Activated T-cell treated with anti-CD3 and anti-CD28 coated beads, Interleukin-2, amount 50 U/mL, for 24 hours (primary cell): ENCODE data around the gene TRAPPC2.

ENCODE experiments used
- DNase-seq: peaks from one replicate; pipeline ENCODE4 v3.0.0-alpha.2; 2020
- H3K27ac Mint-ChIP-seq: 2 replicates; pipeline ENCODE4 v1.8.0; 2020; ENCODE audit warnings: mild to moderate bottlenecking, mixed read lengths
- H3K27me3 Mint-ChIP-seq: 2 replicates; pipeline ENCODE4 v1.8.0; 2020; ENCODE audit warnings: mixed read lengths
- H3K36me3 Mint-ChIP-seq: 2 replicates; pipeline ENCODE4 v1.8.0; 2020; ENCODE audit warnings: low read depth, mixed read lengths
- H3K4me1 Mint-ChIP-seq: 2 replicates; pipeline ENCODE4 v1.8.0; 2020; ENCODE audit warnings: low read depth, mixed read lengths
- H3K4me3 Mint-ChIP-seq: 2 replicates; pipeline ENCODE4 v1.8.0; 2020; ENCODE audit warnings: mild to moderate bottlenecking, moderate library complexity, mixed read lengths
- H3K9me3 Mint-ChIP-seq: 2 replicates; pipeline ENCODE4 v1.8.0; 2020; ENCODE audit warnings: mixed read lengths

The TRAPPC2 gene

GRCh38 chrX:13697976-13698375, 36.4 kb downstream of the TRAPPC2 start:
- DNase-seq, result no peak
- Mint-ChIP-seq H3K4me1 (peaks cover 65% of the 10 kb centered on the region), H3K4me3 (no peak overlapping the region), H3K27ac (no peak overlapping the region), H3K27me3 (peaks cover 36% of the 10 kb centered on the region), H3K36me3 (peaks cover 3% of the 10 kb centered on the region), H3K9me3 (no peaks in the 10 kb centered on the region)

GRCh38 chrX:13697455-13697854, 37.0 kb downstream of the TRAPPC2 start:
- DNase-seq, result no peak
- Mint-ChIP-seq H3K4me1 (peaks cover 67% of the 10 kb centered on the region), H3K36me3 (peaks cover 3% of the 10 kb centered on the region), H3K27me3 (peaks cover 38% of the 10 kb centered on the region), H3K4me3 (no peak overlapping the region), H3K9me3 (no peaks in the 10 kb centered on the region), H3K27ac (no peak overlapping the region)

- H3K27me3 Mint-ChIP-seq, result peaks cover 40% of the 10 kb centered on the region
- no peak overlapping the region for H3K27ac Mint-ChIP-seq
- peaks cover 4% of the 10 kb centered on the region for H3K36me3 Mint-ChIP-seq
- peaks cover 65% of the 10 kb centered on the region for H3K4me1 Mint-ChIP-seq
- H3K9me3 Mint-ChIP-seq, result no peaks in the 10 kb centered on the region
- no peak for DNase-seq
- H3K4me3 Mint-ChIP-seq, result no peak overlapping the region
Measured at GRCh38 chrX:13695601-13696115, 38.8 kb downstream of the TRAPPC2 start.

GRCh38 chrX:13694983-13695382, 39.4 kb downstream of the TRAPPC2 start:
- Mint-ChIP-seq H3K27ac (no peak overlapping the region), H3K4me3 (no peak overlapping the region)

GRCh38 chrX:13694359-13694758, 40.1 kb downstream of the TRAPPC2 start:
- peaks cover 15% of the 10 kb centered on the region for H3K36me3 Mint-ChIP-seq
- peaks cover 46% of the 10 kb centered on the region for H3K27me3 Mint-ChIP-seq
- DNase-seq, result no peak
- H3K9me3 Mint-ChIP-seq, result no peaks in the 10 kb centered on the region
- peaks cover 72% of the 10 kb centered on the region for H3K4me1 Mint-ChIP-seq
- H3K27ac Mint-ChIP-seq, result no peak overlapping the region
- no peak overlapping the region for H3K4me3 Mint-ChIP-seq

More at GRCh38 chrX:13694983-13695382, 39.4 kb downstream of the TRAPPC2 start:
- no peaks in the 10 kb centered on the region for H3K9me3 Mint-ChIP-seq
- peaks cover 9% of the 10 kb centered on the region for H3K36me3 Mint-ChIP-seq
- no peak for DNase-seq
- peaks cover 42% of the 10 kb centered on the region for H3K27me3 Mint-ChIP-seq
- peaks cover 71% of the 10 kb centered on the region for H3K4me1 Mint-ChIP-seq

GRCh38 chrX:13693341-13693961, 41.0 kb downstream of the TRAPPC2 start:
- no peaks in the 10 kb centered on the region for H3K9me3 Mint-ChIP-seq
- peaks cover 49% of the 10 kb centered on the region for H3K27me3 Mint-ChIP-seq
- H3K4me3 Mint-ChIP-seq, result no peak overlapping the region
- peak overlapping the region; percentile 20 for H3K27ac Mint-ChIP-seq
- no peak for DNase-seq
- H3K36me3 Mint-ChIP-seq, result peaks cover 17% of the 10 kb centered on the region
- H3K4me1 Mint-ChIP-seq, result peaks cover 68% of the 10 kb centered on the region

- H3K27ac Mint-ChIP-seq, result peak overlapping the region; percentile 55
- H3K36me3 Mint-ChIP-seq, result peaks cover 17% of the 10 kb centered on the region
- no peak for DNase-seq
- peaks cover 74% of the 10 kb centered on the region for H3K4me1 Mint-ChIP-seq
- H3K27me3 Mint-ChIP-seq, result peaks cover 54% of the 10 kb centered on the region
- H3K4me3 Mint-ChIP-seq, result no peak overlapping the region
- no peaks in the 10 kb centered on the region for H3K9me3 Mint-ChIP-seq
Measured at GRCh38 chrX:13692771-13693231, 41.6 kb downstream of the TRAPPC2 start.

GRCh38 chrX:13691841-13692371, 42.5 kb downstream of the TRAPPC2 start:
- Mint-ChIP-seq H3K4me3 (peak overlapping the region; percentile 21), H3K27me3 (peaks cover 59% of the 10 kb centered on the region), H3K36me3 (peaks cover 17% of the 10 kb centered on the region), H3K4me1 (peaks cover 74% of the 10 kb centered on the region), H3K9me3 (no peaks in the 10 kb centered on the region), H3K27ac (peak overlapping the region; percentile 51)
- no peak for DNase-seq

GRCh38 chrX:13690836-13691235, 43.6 kb downstream of the TRAPPC2 start:
- Mint-ChIP-seq H3K9me3 (no peaks in the 10 kb centered on the region), H3K4me1 (peaks cover 73% of the 10 kb centered on the region), H3K27ac (peak overlapping the region; percentile 94), H3K4me3 (peak overlapping the region; percentile 86), H3K27me3 (peaks cover 61% of the 10 kb centered on the region), H3K36me3 (peaks cover 17% of the 10 kb centered on the region)
- no peak for DNase-seq

GRCh38 chrX:13689741-13690211, 44.6 kb downstream of the TRAPPC2 start:
- Mint-ChIP-seq H3K27me3 (peaks cover 62% of the 10 kb centered on the region), H3K4me3 (peak overlapping the region; percentile 86), H3K9me3 (no peaks in the 10 kb centered on the region), H3K4me1 (peaks cover 71% of the 10 kb centered on the region), H3K36me3 (peaks cover 17% of the 10 kb centered on the region), H3K27ac (peak overlapping the region; percentile 94)
- no peak for DNase-seq

- peaks cover 17% of the 10 kb centered on the region for H3K36me3 Mint-ChIP-seq
- DNase-seq, result peak; percentile 90
- H3K4me3 Mint-ChIP-seq, result peak within 1 kb of the TSS; percentile 86
- H3K9me3 Mint-ChIP-seq, result no peaks in the 10 kb centered on the region
- peak within 1 kb of the TSS; percentile 94 for H3K27ac Mint-ChIP-seq
- peaks cover 66% of the 10 kb centered on the region for H3K27me3 Mint-ChIP-seq
- H3K4me1 Mint-ChIP-seq, result peaks cover 72% of the 10 kb centered on the region
Measured at GRCh38 chrX:13688958-13689740, 45.3 kb downstream of the TRAPPC2 start, which contains the start of gene RAB9A. Gene RAB9A (plus strand): TSS chrX:13689128. CDS start chrX:13708747, 19,619 bp downstream.

- no peaks in the 10 kb centered on the region for H3K9me3 Mint-ChIP-seq
- H3K4me3 Mint-ChIP-seq, result peak overlapping the region; percentile 86
- H3K27me3 Mint-ChIP-seq, result peaks cover 65% of the 10 kb centered on the region
- peaks cover 66% of the 10 kb centered on the region for H3K4me1 Mint-ChIP-seq
- peak overlapping the region; percentile 94 for H3K27ac Mint-ChIP-seq
- no peak for DNase-seq
- peaks cover 17% of the 10 kb centered on the region for H3K36me3 Mint-ChIP-seq
Measured at GRCh38 chrX:13688384-13688957, 45.9 kb downstream of the TRAPPC2 start.

GRCh38 chrX:13687203-13687602, 47.2 kb downstream of the TRAPPC2 start:
- no peaks in the 10 kb centered on the region for H3K9me3 Mint-ChIP-seq
- H3K27ac Mint-ChIP-seq, result peak overlapping the region; percentile 94
- DNase-seq, result no peak
- H3K27me3 Mint-ChIP-seq, result peaks cover 53% of the 10 kb centered on the region
- H3K4me1 Mint-ChIP-seq, result peaks cover 53% of the 10 kb centered on the region
- peaks cover 15% of the 10 kb centered on the region for H3K36me3 Mint-ChIP-seq
- H3K4me3 Mint-ChIP-seq, result no peak overlapping the region

GRCh38 chrX:13685126-13685763, 49.2 kb downstream of the TRAPPC2 start:
- Mint-ChIP-seq H3K4me1 (peaks cover 39% of the 10 kb centered on the region), H3K4me3 (no peak overlapping the region), H3K27ac (no peak overlapping the region), H3K27me3 (peaks cover 58% of the 10 kb centered on the region), H3K36me3 (peaks cover 9% of the 10 kb centered on the region), H3K9me3 (no peaks in the 10 kb centered on the region)
- no peak for DNase-seq
